Stomach smooth muscle (tissue), 2 donors: ENCODE results near the gene TM9SF2.
"Not testable (repeated sequence)": the region's sequence is repeated elsewhere in the genome, so short reads cannot be mapped to it uniquely, and the experiment has no call there.

Experiments
- H3K27ac ChIP-seq: one replicate; pipeline ENCODE4 v1.7.0; 2013; ENCODE audit warnings: mild to moderate bottlenecking, low read length, inconsistent platforms
- H3K27me3 ChIP-seq, 2 donors: one replicate each; pipeline ENCODE4 v1.7.0; 2013; ENCODE audit warnings: low read length in 2 of 2; ENCODE audit not compliant: insufficient read depth in 2 of 2, control insufficient read depth in 1 of 2
- H3K36me3 ChIP-seq, 2 donors: one replicate each; pipeline ENCODE4 v1.7.0; 2013; ENCODE audit warnings: low read length in 2 of 2; ENCODE audit not compliant: control insufficient read depth in 2 of 2, insufficient read depth in 2 of 2
- H3K4me1 ChIP-seq: one replicate; pipeline ENCODE4 v1.7.0; 2013; ENCODE audit warnings: low read length; ENCODE audit not compliant: control insufficient read depth, insufficient read depth
- H3K4me3 ChIP-seq, 2 donors: one replicate each; pipeline ENCODE4 v1.7.0; 2013; ENCODE audit warnings: low read length in 2 of 2
- H3K9ac ChIP-seq, 2 donors: one replicate each; pipeline ENCODE4 v1.7.0; 2013; ENCODE audit warnings: low read length in 2 of 2, mild to moderate bottlenecking in 1 of 2
- H3K9me3 ChIP-seq, 2 donors: one replicate each; pipeline ENCODE4 v1.7.0; 2013; ENCODE audit warnings: low read length in 2 of 2; ENCODE audit not compliant: control insufficient read depth in 2 of 2
- donor health status: healthy.
- donor health status: Pancreatic carcinoma.

Gene TM9SF2

DNA sequence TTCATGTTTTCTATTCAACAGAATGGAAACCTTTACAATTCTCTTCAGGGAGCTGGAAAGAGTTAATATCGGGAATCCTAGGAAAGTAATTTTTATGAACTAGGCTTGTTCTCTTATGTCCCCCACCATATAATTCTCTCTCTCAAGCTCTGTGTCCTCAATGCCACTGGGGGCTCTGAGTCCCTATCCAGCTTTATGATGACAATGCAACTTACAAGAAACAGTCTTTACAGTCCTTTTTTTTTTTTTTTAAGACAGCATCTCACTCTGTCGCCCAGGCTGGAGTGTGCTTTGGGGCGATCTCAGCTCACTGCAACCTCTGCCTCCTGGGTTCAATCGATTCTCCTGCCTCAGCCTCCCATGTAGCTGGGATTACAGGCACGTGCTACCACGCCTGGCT, 31.2 kb upstream of the TM9SF2 start:
- H3K9me3 ChIP-seq: no peaks in the 10 kb centered on the region
- H3K27me3 ChIP-seq: no peaks in the 10 kb centered on the region
- H3K4me3 ChIP-seq: no peak overlapping the region
- H3K27ac ChIP-seq: no peak overlapping the region
- no peaks in the 10 kb centered on the region for H3K4me1 ChIP-seq
- no peaks in the 10 kb centered on the region for H3K36me3 ChIP-seq
- no peak overlapping the region for H3K9ac ChIP-seq

DNA sequence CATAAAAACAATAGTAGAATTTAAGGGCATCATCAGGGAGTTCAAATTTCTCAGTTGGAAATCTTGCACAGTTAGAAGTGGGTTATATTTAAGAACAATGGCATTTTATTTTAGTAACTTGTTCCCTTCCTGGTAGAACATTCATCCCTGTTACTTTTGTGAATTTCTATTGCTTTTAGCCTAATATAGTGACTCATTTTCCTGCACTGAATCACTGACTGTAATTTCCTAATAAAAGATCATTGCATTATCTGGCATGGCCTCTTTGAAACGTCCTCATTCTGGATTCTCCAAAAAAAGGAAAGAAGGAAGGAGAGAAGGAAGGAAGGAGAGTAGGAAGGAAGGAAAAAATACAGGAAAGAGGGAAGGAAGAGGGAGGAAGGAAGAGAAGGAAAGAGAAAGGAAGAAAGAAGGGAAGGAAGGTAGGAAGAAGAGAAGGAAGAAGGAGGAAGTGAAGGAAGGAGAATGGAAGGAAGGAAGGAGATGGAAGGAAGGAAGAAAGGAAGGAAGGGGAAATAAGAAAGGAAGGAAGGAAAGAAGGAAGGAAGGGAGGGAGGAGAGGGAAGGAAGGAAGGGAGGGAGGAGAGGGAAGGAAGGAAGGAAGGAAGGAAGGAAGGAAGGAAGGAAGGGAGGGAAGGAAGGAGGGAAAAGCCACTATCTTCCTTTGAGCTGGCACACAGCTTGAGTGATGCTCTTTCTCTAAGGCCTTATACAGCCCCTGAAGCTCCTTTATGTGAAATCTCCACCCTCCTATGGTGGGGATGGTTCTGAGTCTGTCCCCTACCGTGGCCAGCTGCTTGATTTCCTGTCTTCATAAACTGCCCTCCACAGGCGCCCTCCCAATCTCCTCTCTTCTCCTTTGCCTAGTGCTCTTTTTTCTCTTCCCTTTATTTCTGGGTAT, 29.8 kb upstream of the TM9SF2 start:
- Histone ChIP-seq H3K9ac (no peak overlapping the region), H3K27ac (no peak overlapping the region), H3K4me1 (no peaks in the 10 kb centered on the region), H3K4me3 (no peak overlapping the region), H3K36me3 (no peaks in the 10 kb centered on the region), H3K9me3 (no peaks in the 10 kb centered on the region), H3K27me3 (no peaks in the 10 kb centered on the region)

DNA sequence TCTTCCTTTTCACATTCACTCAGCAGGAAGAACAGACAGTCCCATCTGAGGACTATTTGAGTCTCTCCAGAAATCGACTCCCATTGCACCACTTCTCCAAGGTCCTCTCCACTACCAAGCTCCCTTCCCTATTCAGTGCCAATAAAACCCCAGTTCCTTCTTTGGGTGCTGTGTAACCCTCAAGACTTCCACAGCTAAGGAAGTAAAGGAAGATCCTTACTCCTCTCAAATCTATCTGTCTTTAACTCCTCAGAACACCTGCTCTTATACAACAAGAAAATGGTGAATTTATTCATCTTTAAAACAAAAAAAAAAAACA, 29.2 kb upstream of the TM9SF2 start:
- Histone ChIP-seq H3K9ac (no peak overlapping the region), H3K9me3 (no peaks in the 10 kb centered on the region), H3K4me1 (no peaks in the 10 kb centered on the region), H3K36me3 (no peaks in the 10 kb centered on the region), H3K4me3 (no peak overlapping the region), H3K27ac (no peak overlapping the region), H3K27me3 (no peaks in the 10 kb centered on the region)

DNA sequence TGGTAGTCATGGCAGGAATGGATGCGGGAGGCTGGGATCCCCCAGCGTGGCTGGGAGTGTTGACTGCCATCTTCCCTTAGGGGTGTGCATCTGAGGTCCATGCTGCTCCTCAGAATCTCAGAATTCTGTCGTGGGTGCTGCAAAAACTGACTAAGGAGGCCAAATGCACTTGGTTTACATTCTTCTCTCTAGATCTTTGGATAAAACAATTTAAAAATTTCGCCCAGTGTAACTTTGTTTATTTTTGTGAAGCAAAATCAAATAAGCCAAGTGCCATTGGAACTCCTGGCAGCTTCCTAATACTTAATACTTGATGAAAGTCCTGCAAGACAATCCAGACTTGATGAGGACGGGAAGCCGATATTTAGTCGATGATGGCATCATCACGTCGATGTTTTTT, 27.8 kb upstream of the TM9SF2 start:
- Histone ChIP-seq H3K4me3 (no peak overlapping the region), H3K9ac (no peak overlapping the region), H3K36me3 (no peaks in the 10 kb centered on the region), H3K27ac (no peak overlapping the region), H3K27me3 (no peaks in the 10 kb centered on the region), H3K9me3 (no peaks in the 10 kb centered on the region), H3K4me1 (no peaks in the 10 kb centered on the region)

DNA sequence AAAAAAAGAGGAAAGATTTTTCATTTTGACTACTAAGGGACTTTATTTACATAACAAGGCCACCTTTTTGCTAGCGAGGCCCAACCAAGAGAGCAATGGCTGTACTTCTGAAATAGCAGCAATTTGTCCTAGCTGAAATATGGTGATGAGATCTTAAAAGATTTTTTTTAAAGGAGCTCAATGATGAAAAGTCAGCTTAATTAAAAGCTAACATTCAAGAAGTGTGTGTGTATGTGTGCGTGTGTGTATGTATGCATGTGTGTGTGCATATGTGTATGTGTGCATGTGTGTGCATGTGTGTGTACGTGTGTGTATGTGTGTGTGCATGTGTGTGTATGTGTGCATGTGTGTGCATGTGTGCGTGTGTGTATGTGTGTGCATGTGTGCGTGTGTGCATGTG, 24.6 kb upstream of the TM9SF2 start:
- Histone ChIP-seq H3K27ac (no peak overlapping the region), H3K9me3 (no peaks in the 10 kb centered on the region), H3K4me1 (no peaks in the 10 kb centered on the region), H3K27me3 (no peaks in the 10 kb centered on the region), H3K9ac (no peak overlapping the region), H3K36me3 (no peaks in the 10 kb centered on the region), H3K4me3 (no peak overlapping the region)

DNA sequence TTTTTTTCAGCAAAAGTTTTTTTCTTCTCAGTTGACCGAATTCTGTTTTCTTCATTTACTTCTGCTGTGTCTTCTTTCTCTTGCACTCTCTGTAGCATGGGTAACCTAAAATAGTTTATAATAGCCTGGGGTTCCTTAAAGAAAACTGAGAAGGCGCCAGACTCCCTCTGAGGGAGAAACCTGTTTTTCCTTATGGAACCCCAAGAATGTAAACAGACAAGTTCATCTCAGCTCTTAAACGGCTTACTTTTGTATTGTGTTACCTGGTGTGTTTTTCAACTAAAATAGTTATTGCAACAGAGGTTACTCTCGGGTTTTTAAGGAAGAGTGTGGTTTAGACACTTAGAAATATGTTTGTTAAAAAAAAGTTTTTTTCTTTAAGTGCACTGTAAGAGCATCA, 23.8 kb upstream of the TM9SF2 start:
- H3K4me1 ChIP-seq: no peaks in the 10 kb centered on the region
- H3K27me3 ChIP-seq: no peaks in the 10 kb centered on the region
- no peaks in the 10 kb centered on the region for H3K9me3 ChIP-seq
- no peak overlapping the region for H3K27ac ChIP-seq
- H3K36me3 ChIP-seq: no peaks in the 10 kb centered on the region
- no peak overlapping the region for H3K9ac ChIP-seq
- no peak overlapping the region for H3K4me3 ChIP-seq

DNA sequence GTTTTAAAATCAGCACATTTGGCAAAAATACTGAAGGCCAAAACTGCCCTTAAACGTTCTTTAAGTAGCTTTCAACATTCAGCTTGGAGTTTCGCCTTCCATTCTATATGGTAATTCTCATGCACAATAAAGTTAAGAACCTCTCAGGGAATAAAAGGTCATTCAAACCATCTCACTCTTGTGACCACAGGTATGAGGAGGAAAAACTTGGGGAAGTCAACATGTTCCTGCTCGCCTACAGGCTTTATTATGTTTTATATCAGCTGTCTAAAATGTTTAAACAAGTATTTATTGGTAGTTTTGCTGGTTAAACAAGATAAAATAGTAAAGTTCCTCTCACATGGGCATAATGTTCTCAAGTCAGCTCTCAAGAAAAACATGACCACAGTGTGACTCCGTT, 19.9 kb upstream of the TM9SF2 start:
- H3K27ac ChIP-seq: no peak overlapping the region
- H3K9ac ChIP-seq: no peak overlapping the region
- H3K4me3 ChIP-seq: no peak overlapping the region
- no peaks in the 10 kb centered on the region for H3K36me3 ChIP-seq
- H3K4me1 ChIP-seq: no peaks in the 10 kb centered on the region
- no peaks in the 10 kb centered on the region for H3K27me3 ChIP-seq
- no peaks in the 10 kb centered on the region for H3K9me3 ChIP-seq

DNA sequence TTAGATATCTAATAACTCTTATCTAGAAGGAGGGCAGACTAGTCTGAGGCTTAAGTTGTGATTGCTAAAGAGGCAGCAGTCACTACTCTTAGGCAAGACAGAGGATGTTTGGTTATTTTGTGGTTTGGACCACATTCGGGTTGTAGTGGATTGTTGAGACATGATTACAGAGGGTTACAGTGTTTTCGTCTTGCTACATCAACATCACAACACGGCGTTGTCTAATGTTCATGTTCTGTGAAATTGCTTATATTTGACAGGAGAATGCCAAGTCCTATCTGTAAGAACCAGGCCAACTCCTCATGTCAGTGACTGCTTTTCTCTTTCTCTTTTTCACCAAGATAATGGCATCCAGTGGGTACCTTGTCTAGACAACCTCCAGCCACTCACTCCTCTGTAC, 16.8 kb upstream of the TM9SF2 start:
- Histone ChIP-seq H3K9me3 (no peaks in the 10 kb centered on the region), H3K27ac (no peak overlapping the region)

DNA sequence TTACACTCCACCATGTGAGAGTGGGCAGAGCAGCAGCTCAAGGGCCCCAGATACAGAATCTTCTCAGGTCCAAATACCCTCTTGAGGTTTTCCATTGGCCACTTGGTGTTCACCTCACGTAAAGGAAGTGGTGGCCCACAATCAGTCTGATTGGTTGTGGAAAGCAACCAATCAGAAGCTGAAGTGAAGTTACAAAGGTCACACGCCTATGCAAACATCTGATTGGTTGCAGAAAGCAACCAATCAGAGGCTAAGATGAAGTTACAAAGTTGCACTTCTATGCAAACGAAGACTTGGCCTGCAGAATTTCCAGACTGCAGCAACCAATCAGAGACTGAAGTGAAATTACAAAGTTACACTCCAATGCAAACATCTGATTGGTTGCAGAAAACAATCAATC, 14.3 kb upstream of the TM9SF2 start:
- Histone ChIP-seq H3K4me1 (no peaks in the 10 kb centered on the region), H3K9me3 (no peaks in the 10 kb centered on the region), H3K27ac (no peak overlapping the region), H3K36me3 (no peaks in the 10 kb centered on the region), H3K4me3 (no peak overlapping the region), H3K9ac (no peak overlapping the region), H3K27me3 (no peaks in the 10 kb centered on the region)

More for the DNA sequence above, 16.8 kb upstream of the TM9SF2 start:
- H3K4me1 ChIP-seq: no peaks in the 10 kb centered on the region
- H3K36me3 ChIP-seq: no peaks in the 10 kb centered on the region
- no peak overlapping the region for H3K4me3 ChIP-seq
- no peak overlapping the region for H3K9ac ChIP-seq
- H3K27me3 ChIP-seq: no peaks in the 10 kb centered on the region

DNA sequence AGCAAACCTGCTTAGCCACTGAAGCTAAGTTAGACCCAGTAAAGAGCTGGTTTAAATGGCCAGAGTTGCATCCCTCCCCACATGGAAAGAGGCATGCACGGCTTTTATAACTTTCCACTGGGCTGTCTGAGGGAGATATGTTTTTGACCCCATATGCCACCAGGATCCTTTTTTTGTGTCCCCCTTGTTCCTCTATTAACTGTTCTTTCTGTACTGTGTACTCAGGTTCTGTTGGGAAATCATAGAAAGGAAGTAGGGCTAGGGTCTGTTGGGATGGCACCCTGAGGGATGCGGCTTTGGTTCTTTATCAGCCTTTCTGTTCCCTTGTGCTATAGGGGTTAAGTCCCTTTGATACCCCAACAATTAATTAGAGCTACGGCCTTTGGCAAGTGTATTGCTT, 12.2 kb upstream of the TM9SF2 start:
- no peaks in the 10 kb centered on the region for H3K4me1 ChIP-seq
- H3K4me3 ChIP-seq: no peak overlapping the region
- no peaks in the 10 kb centered on the region for H3K27me3 ChIP-seq
- H3K36me3 ChIP-seq: no peaks in the 10 kb centered on the region
- no peaks in the 10 kb centered on the region for H3K9me3 ChIP-seq
- no peak overlapping the region for H3K27ac ChIP-seq
- H3K9ac ChIP-seq: no peak overlapping the region

DNA sequence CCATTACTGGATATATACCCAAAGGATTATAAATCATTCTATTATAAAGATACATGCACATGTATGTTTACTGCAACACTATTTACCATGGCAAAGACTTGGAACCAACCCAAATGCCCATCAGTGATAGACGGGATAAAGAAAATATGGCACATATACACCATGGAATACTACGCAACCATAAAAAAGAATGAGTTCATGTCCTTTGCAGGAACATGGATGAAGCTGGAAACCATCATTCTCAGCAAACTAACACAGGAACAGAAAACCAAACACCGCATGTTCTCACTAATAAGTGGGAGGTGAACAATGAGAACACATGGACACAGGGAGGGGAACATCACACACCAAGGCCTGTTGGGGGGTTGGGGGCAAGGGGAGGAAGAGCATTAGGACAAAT, 9.5 kb upstream of the TM9SF2 start:
- not testable (repeated sequence) for H3K4me3 ChIP-seq, H3K4me1 ChIP-seq, H3K9me3 ChIP-seq, H3K36me3 ChIP-seq, H3K27ac ChIP-seq, H3K27me3 ChIP-seq, H3K9ac ChIP-seq
